Tibial nerve (tissue), 4 donors: ENCODE measurements around the gene COL19A1. TPM values are rescaled to one million over a fixed set of nuclear protein-coding genes. Genes with fewer than 3 reads are reported as not detected.

Source experiments
- DNase-seq, 2 donors: peaks; one replicate each; pipeline ENCODE4 v3.0.0-alpha.2; 2019; ENCODE audit warnings: low spot score in 2 of 2
- H3K27ac ChIP-seq, 4 donors: fragments of 200-600 bp; sonication (generic) in 3 of 4; one replicate each; pipeline ENCODE4 v1.5.1; 2017 to 2019; ENCODE audit warnings: mild to moderate bottlenecking in 1 of 4
- H3K27me3 ChIP-seq, 2 donors: fragments of 200-600 bp; sonication (generic) in 1 of 2; one replicate each; pipeline versions ENCODE4 v1.5.1 to v1.6.0; 2017 to 2019
- H3K36me3 ChIP-seq, 3 donors: fragments of 200-600 bp; sonication (generic); one replicate each; pipeline ENCODE4 v1.5.1; 2018 to 2019
- H3K4me1 ChIP-seq, 4 donors: fragments of 200-600 bp; sonication (generic) in 3 of 4; one replicate each; pipeline ENCODE4 v1.5.1; 2017 to 2019
- H3K4me3 ChIP-seq, 4 donors: fragments of 200-600 bp; sonication (generic) in 3 of 4; one replicate each; pipeline ENCODE4 v1.5.1; 2017 to 2019; ENCODE audit warnings: mild to moderate bottlenecking in 1 of 4, moderate library complexity in 1 of 4
- H3K9me3 ChIP-seq, 4 donors: fragments of 200-600 bp; sonication (generic) in 3 of 4; one replicate each; pipeline ENCODE4 v1.5.1; 2017 to 2019
- EP300 ChIP-seq, 2 donors: sonication (generic); formaldehyde crosslinking; IDR thresholded peaks; one replicate each; pipeline ENCODE4 v1.6.1; 2017; ENCODE audit warnings: antibody characterized with exemption in 2 of 2, mild to moderate bottlenecking in 1 of 2
- POLR2A ChIP-seq, 2 donors: fragments of 450-650 bp; IDR thresholded peaks; one replicate each; pipeline ENCODE4 v1.6.1; 2017; ENCODE audit warnings: antibody characterized with exemption in 2 of 2, mild to moderate bottlenecking in 2 of 2, moderate library complexity in 2 of 2
- WGBS, 2 donors: methylation state at CpG; one replicate each; pipeline ENCODE4 v1.1.5; 2018; 5-methylcytosine and 5-hydroxymethylcytosine counted together
- total RNA-seq, 4 donors: library from RNA; depleted of rRNA; stranded (reverse); fragments of >200 nt; gene quantifications; one replicate each; pipeline ENCODE4 v1.1.0, GENCODE V29; 2016
- TF ChIP-seq, protein P1 (sequence below), 5 experiments: fragments of 200-600 bp in 3 of 5; fragments of 450-650 bp in 2 of 5; sonication (generic) in 3 of 5; IDR thresholded peaks; one replicate each; pipeline ENCODE4 v1.5.1; 2016 to 2019; ENCODE audit warnings: antibody characterized with exemption in 5 of 5, mild to moderate bottlenecking in 3 of 5, moderate library complexity in 2 of 5

COL19A1 gene
- total RNA-seq, 4 donors from 2014 or later, result under 0.01 to 0.42 TPM; not detected in 2

GRCh38 chr6:70028246-70028645 is 161.9 kb downstream of the COL19A1 start:
- Histone ChIP-seq H3K4me1 (peaks cover 0 to 3% (median 0%) of the 10 kb centered on the region in 4 donors), H3K4me3 (no peak overlapping the region), H3K9me3 (no peaks in the 10 kb centered on the region), H3K27ac (no peak overlapping the region), H3K27me3 (no peaks in the 10 kb centered on the region), H3K36me3 (no peaks in the 10 kb centered on the region)
- 18% methylated on average over 1 of the region's 1 CpG for WGBS, 2 donors
- DNase-seq, result no peak
- TF ChIP-seq EP300 (IDR thresholded peaks at IDR 0.05), result no peak
- no peak for TF ChIP-seq POLR2A (IDR thresholded peaks at IDR 0.05)
- TF ChIP-seq, protein P1, sequence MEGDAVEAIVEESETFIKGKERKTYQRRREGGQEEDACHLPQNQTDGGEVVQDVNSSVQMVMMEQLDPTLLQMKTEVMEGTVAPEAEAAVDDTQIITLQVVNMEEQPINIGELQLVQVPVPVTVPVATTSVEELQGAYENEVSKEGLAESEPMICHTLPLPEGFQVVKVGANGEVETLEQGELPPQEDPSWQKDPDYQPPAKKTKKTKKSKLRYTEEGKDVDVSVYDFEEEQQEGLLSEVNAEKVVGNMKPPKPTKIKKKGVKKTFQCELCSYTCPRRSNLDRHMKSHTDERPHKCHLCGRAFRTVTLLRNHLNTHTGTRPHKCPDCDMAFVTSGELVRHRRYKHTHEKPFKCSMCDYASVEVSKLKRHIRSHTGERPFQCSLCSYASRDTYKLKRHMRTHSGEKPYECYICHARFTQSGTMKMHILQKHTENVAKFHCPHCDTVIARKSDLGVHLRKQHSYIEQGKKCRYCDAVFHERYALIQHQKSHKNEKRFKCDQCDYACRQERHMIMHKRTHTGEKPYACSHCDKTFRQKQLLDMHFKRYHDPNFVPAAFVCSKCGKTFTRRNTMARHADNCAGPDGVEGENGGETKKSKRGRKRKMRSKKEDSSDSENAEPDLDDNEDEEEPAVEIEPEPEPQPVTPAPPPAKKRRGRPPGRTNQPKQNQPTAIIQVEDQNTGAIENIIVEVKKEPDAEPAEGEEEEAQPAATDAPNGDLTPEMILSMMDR (IDR thresholded peaks at IDR 0.05), result no peak

GRCh38 chr6:70028926-70029325 is 162.6 kb downstream of the COL19A1 start:
- DNase-seq, result no peak
- Histone ChIP-seq H3K27me3 (no peaks in the 10 kb centered on the region), H3K4me3 (no peak overlapping the region), H3K36me3 (no peaks in the 10 kb centered on the region), H3K4me1 (peaks cover 0 to 3% (median 0%) of the 10 kb centered on the region in 4 donors), H3K9me3 (no peaks in the 10 kb centered on the region), H3K27ac (no peak overlapping the region)
- TF ChIP-seq EP300 (IDR thresholded peaks at IDR 0.05) (no peak), POLR2A (IDR thresholded peaks at IDR 0.05) (no peak)
- TF ChIP-seq, protein P1 (IDR thresholded peaks at IDR 0.05), result no peak

- no peak for DNase-seq
- TF ChIP-seq, protein P1 (IDR thresholded peaks at IDR 0.05), result no peak
- TF ChIP-seq POLR2A (IDR thresholded peaks at IDR 0.05), result no peak
- TF ChIP-seq EP300 (IDR thresholded peaks at IDR 0.05), result no peak
- no peaks in the 10 kb centered on the region for H3K9me3 ChIP-seq
- H3K4me3 ChIP-seq, result no peak overlapping the region
- no peaks in the 10 kb centered on the region for H3K27me3 ChIP-seq
- WGBS, 2 donors, result 73 to 82% methylated on average over 3 of the region's 3 CpGs
- no peak overlapping the region for H3K27ac ChIP-seq
- no peaks in the 10 kb centered on the region for H3K36me3 ChIP-seq
- H3K4me1 ChIP-seq, result no peaks in the 10 kb centered on the region
Measured at GRCh38 chr6:70033781-70034180, 167.4 kb downstream of the COL19A1 start.

GRCh38 chr6:70037445-70037844 is 171.1 kb downstream of the COL19A1 start:
- no peak for TF ChIP-seq POLR2A (IDR thresholded peaks at IDR 0.05)
- TF ChIP-seq, protein P1 (IDR thresholded peaks at IDR 0.05), result no peak
- no peak for TF ChIP-seq EP300 (IDR thresholded peaks at IDR 0.05)
- no peak for DNase-seq
- 81 to 85% methylated on average over 1 of the region's 1 CpG for WGBS, 2 donors
- Histone ChIP-seq H3K27ac (no peak overlapping the region), H3K27me3 (no peaks in the 10 kb centered on the region), H3K9me3 (no peaks in the 10 kb centered on the region), H3K4me1 (no peaks in the 10 kb centered on the region), H3K36me3 (no peaks in the 10 kb centered on the region), H3K4me3 (no peak overlapping the region)

DNA sequence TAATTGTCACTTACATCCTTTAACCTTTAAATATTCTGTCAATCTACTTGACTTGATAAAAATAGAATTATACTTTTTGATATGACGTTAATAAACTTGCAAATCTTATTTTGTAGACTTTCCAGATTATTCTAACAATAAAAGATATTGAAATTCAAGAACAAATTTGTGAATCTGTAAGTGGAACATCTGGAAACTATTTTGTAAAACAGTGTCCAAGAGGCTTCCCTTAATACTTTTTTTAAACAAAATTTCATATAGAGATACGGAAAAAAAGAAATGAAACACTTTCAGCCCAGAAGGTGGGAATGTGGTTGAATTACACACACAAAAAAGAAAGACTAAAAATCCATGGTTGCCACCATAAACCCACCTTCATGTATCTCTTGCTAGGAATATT is 174.4 kb downstream of the COL19A1 start:
- no peaks in the 10 kb centered on the region for H3K4me1 ChIP-seq
- H3K36me3 ChIP-seq, result no peaks in the 10 kb centered on the region
- no peak for TF ChIP-seq EP300 (IDR thresholded peaks at IDR 0.05)
- TF ChIP-seq POLR2A (IDR thresholded peaks at IDR 0.05), result no peak
- TF ChIP-seq, protein P1 (IDR thresholded peaks at IDR 0.05), result no peak
- H3K9me3 ChIP-seq, result peaks cover 0 to 21% (median 0%) of the 10 kb centered on the region in 4 donors
- H3K27ac ChIP-seq, result no peak overlapping the region
- WGBS, 2 donors, result 43 to 56% methylated on average over 2 of the region's 2 CpGs
- DNase-seq, result no peak
- H3K4me3 ChIP-seq, result no peak overlapping the region
- H3K27me3 ChIP-seq, result no peaks in the 10 kb centered on the region
